CD4-positive, alpha-beta T cell treated with Interleukin-12 subunit alpha and Interleukin-12 subunit beta, for 1 hour (primary cell): ENCODE data around the gene EXOC2.
A peak's percentile ranks its signal among the peaks of the same experiment; 100 is the strongest.

Experiments
- DNase-seq: peaks from one replicate; pipeline ENCODE4 v3.0.0-alpha.2; 2020

Gene EXOC2

DNA sequence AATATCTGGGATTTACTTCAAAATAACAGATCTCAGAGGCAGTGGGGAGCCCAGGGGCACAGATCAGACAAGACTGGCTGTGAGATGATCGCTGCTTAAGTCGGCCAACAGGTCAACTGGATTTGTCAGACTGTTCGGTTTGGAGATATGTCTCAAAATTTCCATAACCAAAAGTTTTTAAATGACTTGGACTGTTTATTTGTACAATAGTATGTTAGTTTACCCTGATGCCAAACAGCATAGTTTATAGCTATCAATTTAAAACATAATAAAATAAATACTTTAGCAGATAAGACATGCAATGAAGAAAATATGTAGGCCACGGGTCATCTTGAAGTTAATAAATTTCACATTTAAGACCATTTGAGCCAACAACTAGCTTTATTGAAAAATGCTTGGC is 174.7 kb downstream of the EXOC2 start:
- no peak for DNase-seq

DNA sequence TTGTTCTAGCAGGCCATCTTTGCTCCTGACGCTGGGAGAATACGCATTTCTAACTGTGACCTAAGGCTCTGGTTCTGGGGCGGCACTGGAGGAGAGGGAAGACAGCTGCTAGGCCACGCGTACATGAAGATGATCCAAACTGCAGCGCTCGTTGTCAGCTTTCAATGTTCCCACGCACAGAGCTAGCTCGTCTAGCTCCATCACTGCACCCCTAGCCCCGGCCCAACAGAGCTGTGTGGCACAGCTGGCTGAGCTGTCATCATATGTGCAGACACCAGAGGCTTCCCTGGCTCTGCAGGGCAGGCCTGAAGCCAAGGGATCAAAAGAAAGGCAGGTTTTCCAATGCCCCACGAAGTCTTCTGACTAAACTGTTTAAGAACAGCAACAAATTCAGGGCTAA is 176.7 kb downstream of the EXOC2 start:
- DNase-seq, result no peak

DNA sequence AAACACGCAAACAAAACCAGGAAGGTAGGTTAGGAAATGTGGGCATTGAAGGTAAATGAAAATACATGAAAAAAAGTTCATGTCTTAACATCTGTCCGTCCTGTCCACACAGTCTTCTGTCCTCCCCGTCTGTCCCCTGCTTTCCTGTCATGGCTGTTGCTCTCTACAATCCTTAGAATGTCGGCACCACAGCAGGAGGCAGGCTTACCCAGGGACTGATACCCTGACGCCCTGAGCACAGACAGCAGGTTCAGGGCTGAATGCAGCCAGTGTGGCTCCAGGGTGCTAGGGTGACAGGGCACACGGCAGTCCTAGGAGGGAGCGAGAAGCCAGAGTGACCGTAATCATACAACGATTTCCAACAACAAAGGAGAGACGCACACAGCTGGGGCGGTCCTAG is 177.7 kb downstream of the EXOC2 start:
- no peak for DNase-seq

DNA sequence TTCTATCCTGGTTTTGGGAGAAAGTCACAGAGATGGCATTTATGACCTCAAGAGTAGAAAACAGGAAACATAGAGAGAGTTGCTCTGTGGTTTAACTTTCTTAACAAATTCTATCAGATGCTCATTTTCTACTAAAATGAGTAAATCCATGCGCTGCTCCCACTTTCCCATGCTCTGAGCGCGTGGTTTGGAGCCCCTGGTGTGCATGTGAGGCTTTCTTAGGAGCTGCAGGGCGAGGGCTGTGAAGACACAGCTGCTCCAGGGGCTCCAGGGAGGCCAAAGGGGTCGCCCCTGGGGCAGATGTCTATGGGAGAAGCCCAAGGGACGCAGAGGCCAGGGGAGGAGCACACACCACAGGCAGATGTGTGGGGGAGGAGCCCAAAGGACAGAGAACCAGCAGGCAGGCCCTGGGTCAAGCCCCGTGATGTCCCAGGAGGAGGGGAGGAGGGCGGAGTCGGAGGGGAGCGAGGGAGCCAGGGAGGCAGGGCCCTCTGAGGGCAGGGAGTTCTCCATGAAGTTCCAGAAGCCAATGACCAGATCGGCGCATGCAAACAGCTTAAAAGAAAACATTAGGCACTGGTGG is 178.5 kb downstream of the EXOC2 start:
- no peak for DNase-seq

DNA sequence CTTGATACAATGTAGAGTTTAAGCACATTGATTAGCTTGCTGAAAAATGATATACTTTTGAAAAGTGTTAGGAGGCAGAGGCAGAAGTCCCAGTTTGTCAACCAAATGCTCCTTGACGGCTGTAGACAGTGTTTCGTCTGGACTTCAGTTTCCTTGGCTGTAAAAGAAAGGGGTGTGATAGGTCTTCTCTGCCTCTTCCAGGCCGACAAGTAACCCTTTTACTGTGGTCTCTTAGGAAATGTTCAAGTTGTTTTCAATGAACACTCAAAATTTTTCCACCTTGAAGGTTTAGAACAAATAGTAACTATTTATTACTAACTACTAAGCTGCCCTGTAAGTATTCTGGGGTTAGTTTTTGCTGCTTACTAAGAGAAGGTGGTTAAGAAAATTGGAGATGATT is 179.0 kb downstream of the EXOC2 start:
- DNase-seq, result no peak

DNA sequence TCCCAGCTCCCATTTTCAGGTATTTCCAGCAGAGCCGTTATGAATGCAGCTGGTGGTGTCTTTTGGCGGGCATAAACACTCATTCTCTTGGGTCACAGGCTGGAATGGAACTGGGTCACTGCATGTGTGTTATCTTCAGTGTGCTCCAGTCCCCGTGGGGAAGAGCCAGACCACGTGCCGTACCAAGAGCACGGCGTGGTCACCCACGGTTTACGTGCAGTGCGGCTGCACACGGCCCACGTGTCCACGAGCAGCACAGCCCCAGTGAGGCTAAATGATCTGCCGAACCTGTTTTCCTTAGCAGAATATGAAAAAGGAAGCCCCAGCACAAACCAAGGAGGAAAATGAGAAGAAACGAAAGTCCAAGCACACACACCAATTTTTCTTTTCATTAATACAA is 179.9 kb downstream of the EXOC2 start:
- DNase-seq, result no peak

DNA sequence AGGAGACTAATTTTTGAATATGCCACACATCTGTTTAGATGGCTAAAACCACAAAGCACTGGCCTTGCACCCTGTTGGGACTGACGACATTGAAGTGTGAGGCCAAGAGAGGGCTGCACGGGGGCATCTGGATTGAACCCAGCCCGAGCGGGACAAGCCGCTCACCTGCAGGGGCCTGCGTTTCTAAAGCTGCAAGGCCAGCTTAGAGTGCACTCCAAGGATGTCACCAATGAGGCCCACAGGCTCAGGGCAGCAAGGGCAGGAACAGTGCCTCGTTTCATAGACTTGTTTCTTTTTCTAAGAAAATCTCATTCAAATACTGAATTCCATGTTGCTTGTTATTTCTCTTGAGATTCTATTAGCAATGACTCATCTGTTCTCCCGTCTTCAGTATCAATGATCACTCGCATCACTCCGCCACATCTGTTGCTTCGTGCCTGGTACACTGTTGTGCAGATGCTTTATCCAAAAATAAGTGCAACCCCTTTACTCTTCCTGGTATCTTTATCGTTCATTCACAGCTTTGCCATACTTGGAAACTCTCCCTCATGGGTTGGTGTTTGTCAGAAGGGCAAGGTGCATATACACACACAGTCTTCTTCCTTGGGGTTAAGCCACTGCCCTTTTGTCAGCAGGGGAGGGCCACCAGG is 181.3 kb downstream of the EXOC2 start:
- no peak for DNase-seq

DNA sequence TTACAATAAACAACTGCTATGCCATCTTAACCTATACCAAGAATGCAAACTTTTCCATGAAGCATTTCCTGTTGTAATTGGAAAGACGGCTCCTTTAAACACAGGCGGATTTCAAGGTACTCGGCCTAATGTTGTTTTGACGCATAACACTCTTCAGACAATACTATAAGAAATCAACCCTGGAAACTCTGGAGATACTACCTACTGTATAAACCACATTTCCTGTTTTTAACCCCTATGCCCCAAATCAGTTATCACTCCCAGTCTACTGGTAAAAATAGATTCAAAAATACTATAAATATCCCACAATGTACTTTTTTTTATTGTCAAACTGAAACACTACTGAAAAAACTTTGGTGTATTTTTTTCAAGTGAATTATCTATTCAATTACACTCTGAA is 183.3 kb downstream of the EXOC2 start:
- DNase-seq, result peak; percentile 31

DNA sequence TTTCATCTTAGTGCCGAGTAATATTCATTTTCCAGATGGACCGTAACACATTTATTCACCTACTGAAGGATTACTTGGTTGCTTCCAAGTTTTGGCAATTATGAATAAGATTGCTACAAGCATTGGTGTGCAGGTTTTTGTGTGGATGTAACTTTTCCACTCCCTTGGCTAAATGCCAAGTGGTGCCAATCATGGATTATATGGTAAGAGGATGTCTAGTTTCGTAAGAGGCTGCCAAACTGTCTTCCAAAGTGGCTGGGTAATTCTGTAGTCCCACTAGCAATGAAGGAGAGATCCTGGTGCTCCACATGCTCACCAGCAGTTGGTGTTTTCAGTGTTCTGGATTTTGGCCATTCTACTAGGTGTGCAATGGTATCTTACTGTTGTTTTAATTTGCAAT is 184.3 kb downstream of the EXOC2 start:
- DNase-seq, result no peak

DNA sequence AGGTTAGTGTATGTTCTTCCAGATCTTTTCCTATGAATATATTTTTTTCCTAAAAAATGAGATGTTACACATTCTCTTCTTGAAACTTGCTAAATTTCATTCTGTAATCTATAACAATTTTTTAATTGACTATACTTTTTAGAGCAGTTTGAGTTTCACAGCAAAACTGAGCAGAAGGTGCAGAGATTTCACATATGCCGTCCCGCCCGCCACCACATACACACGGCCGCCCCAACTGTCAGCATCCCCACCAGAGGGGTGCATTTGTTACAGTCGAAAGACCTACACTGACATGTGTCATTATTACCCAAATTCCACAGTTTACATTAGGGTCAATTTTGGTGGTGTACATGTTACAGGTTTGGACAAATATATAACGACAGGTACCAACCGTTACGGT is 184.9 kb downstream of the EXOC2 start:
- no peak for DNase-seq

DNA sequence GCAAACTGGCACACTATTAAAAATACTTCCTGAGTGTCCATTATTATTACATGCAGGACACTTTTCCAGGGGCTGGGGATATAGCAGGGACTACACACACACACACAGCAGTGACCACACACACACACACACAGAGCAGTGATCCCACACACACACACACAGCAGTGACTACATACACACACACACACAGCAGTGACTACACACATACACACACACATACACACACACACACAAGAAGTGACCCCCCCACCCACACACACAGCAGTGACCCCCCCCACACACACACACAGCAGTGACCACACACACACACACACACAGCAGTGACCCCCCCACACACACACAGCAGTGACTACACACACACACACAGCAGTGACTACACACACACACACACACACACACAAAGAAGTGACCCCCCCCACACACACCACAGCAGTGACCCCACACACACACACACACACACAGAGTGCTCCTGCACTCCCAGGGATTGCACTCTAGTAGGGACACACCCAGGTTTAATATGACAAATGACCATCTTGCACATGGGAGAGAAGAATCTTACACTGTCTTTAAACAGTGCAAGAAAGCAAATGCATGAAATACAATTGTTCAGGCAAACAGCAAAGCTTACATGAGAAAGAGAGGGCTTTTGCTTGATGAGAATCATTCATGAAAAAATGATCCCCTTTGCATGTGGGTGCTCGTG is 185.9 kb downstream of the EXOC2 start:
- no peak for DNase-seq

DNA sequence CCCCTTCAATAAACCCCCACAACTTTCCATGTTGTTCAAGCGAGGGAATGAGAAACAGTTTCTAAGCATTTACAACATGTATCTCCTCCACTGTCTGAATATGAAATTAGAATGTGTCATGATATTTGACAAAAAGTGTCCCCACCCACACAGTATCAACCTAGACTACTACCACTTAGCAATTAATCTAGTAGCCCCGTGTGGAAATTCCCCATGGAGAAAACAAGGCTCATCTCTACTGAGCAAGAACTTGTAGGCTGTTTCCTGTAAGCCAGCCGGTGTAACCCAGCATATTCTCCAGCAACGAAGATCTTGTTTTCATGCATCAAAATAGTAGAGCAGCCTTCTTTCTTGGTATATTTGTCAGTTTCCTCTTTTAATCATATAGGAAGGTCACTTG is 186.4 kb downstream of the EXOC2 start:
- no peak for DNase-seq

DNA sequence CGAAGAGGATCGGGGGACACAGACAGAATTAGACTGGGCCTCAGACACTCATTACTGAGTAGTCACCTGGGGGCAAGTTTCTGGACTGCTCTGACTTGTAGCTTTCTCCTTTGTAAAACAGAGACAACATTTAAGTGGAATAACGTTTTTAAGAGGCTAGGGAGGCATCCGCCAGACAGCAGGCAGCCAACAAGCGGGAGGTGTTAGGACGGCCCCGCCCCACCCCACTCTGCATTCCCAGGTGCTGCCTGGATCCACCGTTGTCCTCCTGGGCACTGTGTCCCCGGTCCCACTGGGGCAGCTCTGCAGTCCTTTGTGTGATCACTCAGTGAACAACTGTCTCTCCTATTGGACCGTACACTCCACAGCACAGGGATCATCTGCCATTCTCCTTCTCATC is 187.6 kb downstream of the EXOC2 start:
- DNase-seq, result no peak

DNA sequence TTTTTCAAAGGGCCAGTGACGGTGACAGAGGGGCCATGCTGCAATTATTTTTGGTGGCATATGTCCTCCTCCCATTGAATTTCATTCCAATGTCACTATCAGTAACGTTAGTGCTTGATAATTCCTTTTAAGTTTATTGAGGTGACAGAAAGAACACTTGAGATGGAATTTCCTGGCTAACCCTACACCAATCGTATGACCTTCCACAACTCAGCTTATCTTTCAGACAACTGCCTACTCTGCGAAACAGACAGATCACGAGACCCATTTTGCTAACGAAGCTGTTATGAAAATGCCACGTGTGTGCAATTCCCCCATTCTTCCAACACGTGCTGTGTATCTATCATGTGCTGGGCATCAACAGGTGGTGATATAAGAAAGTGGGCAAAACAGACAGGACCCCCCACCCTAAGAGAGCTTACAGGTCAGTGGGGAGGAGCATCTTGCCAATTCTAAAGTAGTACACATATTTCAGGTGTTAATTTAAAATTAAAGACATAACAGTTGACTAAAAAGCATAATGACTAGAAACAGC is 188.4 kb downstream of the EXOC2 start:
- DNase-seq, result no peak

DNA sequence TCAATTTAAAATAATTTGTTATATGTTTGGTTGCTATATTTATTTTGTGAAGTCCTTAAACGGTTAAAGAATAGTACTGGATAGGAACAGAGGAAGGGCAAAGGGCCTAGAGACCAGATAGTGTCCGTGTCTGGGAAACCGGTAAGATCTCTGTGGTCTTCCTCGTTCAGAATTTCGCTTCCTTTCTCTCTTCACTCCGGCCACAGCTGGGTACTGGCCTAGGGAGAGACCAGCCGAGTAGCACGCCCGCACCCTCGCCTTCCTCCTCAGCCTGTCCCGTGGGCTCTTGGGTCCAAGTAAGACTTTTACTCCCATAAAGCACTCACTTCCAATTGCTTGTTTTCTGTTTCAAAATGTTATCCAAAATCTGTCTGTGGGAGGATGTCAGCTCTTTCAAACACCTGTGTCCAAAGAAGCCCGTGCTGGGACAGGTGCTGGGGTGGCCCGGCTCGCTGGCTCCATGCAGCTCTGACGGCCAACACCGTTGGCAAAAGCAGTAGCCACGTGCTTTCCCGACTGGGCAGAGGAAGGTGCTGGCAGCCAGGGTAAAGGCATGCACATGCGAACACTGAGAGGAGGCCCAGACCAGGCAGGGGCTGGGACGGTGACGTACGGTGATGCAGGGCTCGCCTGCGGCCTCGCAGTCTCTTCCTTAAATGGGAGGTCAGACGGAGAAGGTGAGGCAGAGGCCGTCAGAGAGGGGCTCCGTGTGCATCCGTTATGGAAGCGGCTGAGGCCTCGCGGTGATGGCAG is 189.2 kb downstream of the EXOC2 start:
- DNase-seq, result no peak

DNA sequence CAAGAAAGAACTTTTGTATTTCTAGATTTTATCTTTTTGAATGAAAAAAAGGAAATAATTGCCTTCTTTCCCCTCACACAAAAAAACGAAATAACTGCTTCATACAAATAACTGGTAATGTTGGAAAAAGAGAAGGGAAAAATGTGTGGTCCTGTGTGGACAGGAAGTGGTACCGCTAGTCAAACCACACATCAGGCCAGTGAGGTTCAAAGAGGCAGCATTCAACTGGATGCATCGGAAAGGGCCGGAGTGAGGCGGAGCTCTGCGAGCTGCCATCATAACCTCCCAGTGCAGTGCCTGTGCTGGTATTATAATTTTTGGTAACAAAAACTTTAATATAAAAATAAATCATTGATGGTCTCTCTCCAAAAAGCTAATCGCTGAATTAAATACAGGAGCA is 190.2 kb downstream of the EXOC2 start:
- DNase-seq, result no peak

DNA sequence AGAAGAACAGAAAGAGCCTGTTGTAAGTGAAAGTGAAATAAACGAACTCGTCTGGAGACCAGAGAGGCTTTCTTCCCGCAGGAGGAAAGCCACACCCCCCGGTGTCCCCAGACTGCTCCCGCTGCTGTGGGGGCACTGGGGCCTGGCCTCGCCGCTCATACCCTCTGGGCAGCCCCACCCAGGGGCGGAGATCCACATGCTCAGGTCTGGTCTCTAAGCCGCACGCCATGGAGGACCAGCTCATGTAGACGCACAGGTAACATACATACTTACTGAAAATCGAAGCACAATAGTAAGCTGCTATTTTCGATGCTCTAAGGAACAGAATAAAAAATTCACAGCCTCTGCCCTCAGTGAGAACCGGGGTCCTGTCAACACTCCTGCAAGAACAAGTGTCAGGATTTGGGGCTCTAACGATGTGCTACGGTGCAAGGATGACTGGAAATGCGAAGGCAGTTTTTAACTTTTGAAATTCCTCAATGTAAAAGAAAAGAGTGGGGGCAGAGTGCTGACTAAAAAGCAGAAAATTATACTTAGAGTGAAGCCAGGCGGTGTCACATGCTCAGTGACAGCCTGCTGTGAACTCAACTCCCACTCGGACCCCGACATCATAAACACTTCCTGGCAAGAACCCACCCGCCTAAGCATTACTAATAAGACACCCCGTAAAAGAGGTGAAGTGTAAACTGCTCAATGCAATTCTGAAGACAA is 190.9 kb downstream of the EXOC2 start:
- peak; percentile 52 for DNase-seq

DNA sequence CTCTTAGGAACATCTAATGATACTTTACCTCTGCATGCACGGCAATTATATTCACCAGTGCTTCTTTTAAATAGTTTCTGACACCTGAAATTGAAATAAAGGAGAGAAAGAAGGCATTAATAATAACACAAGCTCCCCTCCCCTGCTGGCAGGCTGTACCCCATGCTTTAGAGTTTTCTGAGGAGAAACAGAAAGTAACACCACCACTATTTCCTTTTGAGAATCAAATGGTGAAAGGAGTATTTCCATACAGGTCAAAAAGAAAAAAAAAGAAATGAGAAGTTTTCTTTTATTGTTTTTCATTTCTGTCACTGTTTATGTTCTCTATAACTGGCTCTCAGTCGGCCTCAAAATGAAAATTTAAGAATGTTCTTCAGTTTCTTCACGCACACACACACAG is 193.3 kb downstream of the EXOC2 start:
- DNase-seq, result peak; percentile 36

DNA sequence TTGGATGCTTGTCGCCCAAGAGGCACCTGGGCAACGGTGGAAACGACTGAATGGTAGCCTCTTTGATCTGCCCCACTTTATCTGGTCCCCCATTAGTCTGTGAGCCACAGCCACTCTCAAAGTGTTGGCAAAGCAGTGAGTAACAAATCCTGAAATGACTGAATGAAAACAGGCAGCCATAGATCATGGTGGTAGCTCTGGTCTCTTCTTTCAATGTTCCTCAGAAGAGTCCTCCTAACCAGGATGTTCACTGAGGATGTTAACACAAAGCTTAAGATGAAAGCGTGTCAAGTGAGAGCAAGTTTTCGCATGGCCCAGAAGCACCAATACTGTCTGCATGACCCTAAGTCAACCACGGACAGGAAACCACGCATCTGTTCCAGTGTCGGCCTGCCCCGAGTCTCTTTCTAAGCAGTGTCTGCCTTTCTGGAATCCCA is 194.1 kb downstream of the EXOC2 start:
- peak; percentile 43 for DNase-seq

DNA sequence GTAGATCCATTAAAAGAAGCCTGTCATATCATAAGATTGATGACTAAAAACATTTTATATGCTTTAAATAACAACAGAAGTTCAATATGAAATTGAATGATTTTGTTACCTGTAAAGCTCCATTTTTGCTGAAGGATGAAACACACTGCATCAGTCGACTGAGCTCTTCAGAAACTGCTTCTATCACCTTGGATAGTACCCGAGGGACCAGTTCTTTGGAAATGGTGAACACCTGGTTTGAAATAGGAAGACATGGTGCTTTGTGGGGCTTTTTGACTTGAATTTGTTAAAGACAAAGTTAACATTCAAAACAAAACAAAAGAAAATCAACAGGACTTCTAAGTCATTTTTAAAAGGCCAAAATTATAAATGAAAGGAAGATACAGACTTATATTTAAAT is 195.7 kb downstream of the EXOC2 start:
- no peak for DNase-seq

DNA sequence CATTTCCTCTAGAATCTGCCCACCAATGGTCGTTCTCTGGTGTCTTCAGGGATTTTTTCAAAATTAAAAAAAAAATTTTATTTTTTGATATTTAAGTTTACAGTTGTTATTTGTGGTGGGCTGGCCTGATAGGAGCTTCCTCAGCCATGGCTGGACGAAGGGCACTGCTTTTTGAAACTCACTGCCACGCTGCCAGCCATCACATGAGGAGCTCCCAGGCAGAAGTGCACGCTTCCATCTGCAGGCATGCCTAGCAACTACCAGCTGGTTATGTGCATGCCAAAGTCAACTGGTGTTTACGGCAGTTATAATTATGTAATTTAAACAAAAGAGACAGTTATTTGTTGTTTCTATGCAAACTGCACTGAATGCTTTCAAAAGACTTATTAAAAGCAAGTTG is 196.3 kb downstream of the EXOC2 start:
- DNase-seq, result no peak

DNA sequence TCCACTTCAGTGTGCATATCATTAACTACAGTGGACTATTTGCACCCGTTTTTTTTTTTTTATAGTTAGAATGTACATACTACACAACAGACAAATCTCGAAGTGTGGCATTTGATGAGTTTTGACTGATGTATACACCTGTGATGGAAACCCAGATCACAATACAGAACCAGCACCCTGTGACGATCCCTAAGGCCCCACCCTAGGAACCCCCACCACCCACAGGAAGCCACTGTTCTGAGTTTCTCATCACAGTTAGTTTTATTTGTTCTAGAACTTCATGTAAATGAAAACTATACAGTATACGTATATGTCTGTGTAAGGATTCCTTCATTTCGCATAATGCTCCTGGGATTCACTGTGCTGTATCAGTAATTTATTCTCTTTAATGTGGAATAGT is 198.5 kb downstream of the EXOC2 start:
- no peak for DNase-seq

DNA sequence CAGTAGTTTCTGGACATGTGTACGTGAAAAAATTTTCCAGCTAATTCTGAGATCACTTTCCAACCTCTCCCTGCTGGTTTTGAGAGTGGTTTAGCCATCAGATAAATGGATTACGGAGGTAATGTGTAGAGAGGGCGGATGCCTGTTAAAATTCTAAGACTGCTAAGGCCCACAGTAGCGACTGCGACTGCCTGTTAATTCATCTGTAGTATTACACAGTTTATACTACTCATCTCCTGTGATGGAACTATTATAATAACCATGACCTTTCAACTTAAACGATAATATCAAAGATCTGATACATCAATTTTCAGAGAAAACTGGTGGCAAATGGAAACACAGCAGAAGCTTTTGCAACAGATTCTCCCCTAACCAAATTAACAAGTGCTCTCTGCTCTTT is 199.1 kb downstream of the EXOC2 start:
- DNase-seq, result no peak
